Prostate gland (tissue), 2 donors: ENCODE measurements around the gene POLR2H.

Source experiments
- POLR2A ChIP-seq: fragments of 450-650 bp; IDR thresholded peaks from one replicate; pipeline ENCODE4 v1.6.1; 2016; ENCODE audit warnings: antibody characterized with exemption, mild to moderate bottlenecking
- TF ChIP-seq, protein P1 (sequence below), 4 experiments: fragments of 200-600 bp in 2 of 4; fragments of 450-650 bp in 2 of 4; sonication (generic) in 2 of 4; IDR thresholded peaks; 1 replicate in 3 of 4; 2 replicates in 1 of 4; pipeline ENCODE4 v1.5.1; 2016 to 2019; ENCODE audit warnings: antibody characterized with exemption in 4 of 4, mild to moderate bottlenecking in 2 of 4, moderate library complexity in 2 of 4

DNA sequence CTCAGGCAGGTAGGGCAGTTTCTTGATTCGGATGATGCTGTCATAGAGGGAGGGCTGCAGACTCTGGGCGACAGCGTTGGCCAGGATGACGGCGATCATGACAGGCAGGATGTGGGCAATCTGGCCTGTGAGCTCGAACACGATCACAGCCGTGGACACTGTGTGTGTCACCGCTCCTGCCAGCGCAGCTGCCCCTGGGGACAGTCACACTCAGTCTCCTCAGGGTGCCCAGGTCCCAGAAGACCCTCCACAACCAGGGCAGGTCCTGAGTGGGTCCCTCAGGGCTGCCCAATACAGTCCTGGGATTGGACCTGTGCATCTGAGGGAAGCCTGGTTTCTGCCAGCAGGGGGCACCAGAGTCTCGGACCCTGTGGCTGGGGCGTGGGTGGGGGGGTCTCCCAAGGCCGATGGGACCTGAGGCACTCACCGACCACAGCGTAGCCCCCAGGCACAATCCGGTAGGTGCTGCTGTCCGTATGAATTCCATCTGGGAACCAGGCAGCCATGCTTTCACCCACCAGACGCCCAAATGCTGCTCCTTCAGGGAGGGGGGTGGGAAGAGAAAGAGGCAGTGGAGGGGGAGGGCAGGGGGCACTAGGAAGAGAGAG is 7.3 kb upstream of the POLR2H start:
- TF ChIP-seq, protein P1, sequence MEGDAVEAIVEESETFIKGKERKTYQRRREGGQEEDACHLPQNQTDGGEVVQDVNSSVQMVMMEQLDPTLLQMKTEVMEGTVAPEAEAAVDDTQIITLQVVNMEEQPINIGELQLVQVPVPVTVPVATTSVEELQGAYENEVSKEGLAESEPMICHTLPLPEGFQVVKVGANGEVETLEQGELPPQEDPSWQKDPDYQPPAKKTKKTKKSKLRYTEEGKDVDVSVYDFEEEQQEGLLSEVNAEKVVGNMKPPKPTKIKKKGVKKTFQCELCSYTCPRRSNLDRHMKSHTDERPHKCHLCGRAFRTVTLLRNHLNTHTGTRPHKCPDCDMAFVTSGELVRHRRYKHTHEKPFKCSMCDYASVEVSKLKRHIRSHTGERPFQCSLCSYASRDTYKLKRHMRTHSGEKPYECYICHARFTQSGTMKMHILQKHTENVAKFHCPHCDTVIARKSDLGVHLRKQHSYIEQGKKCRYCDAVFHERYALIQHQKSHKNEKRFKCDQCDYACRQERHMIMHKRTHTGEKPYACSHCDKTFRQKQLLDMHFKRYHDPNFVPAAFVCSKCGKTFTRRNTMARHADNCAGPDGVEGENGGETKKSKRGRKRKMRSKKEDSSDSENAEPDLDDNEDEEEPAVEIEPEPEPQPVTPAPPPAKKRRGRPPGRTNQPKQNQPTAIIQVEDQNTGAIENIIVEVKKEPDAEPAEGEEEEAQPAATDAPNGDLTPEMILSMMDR (IDR thresholded peaks at IDR 0.05), result peak; percentile 48 to 59 (median 52)
- TF ChIP-seq POLR2A, result no peak
